H9 (cell line): ENCODE measurements around the gene TCF4. TPM values are rescaled to one million over a fixed set of nuclear protein-coding genes. Genes with fewer than 3 reads are reported as not detected.

Experiments
- DNase-seq: peaks from one replicate; pipeline ENCODE4 v3.0.0-alpha.2; 2017
- H2AFZ ChIP-seq: one replicate; pipeline ENCODE4 v1.6.1; 2013; ENCODE audit warnings: mild to moderate bottlenecking, low read length, control low read depth, moderate library complexity
- H2AK5ac ChIP-seq: 2 replicates; pipeline ENCODE4 v1.6.1; 2013; ENCODE audit warnings: low read length, control low read depth, mixed read lengths; ENCODE audit not compliant: insufficient read length
- H2BK120ac ChIP-seq: one replicate; pipeline ENCODE4 v1.6.1; 2013; ENCODE audit warnings: low read depth, mild to moderate bottlenecking, low read length, control low read depth, inconsistent platforms; ENCODE audit not compliant: poor library complexity, severe bottlenecking
- H2BK12ac ChIP-seq: 2 replicates; pipeline ENCODE4 v1.6.1; 2013; ENCODE audit warnings: low read length, control low read depth, mixed read lengths, low read depth; ENCODE audit not compliant: insufficient read length
- H2BK15ac ChIP-seq: 2 replicates; pipeline ENCODE4 v1.6.1; 2013; ENCODE audit warnings: low read depth, low read length, control low read depth
- H2BK20ac ChIP-seq: one replicate; pipeline ENCODE4 v1.6.1; 2013; ENCODE audit warnings: low read depth, mild to moderate bottlenecking, low read length, control low read depth, inconsistent platforms; ENCODE audit not compliant: poor library complexity, severe bottlenecking
- H2BK5ac ChIP-seq: 2 replicates; pipeline ENCODE4 v1.6.1; 2013; ENCODE audit warnings: low read length, control low read depth, mixed read lengths; ENCODE audit not compliant: insufficient read length
- H3K14ac ChIP-seq: 2 replicates; pipeline ENCODE4 v1.6.1; 2013; ENCODE audit warnings: low read length, control low read depth; ENCODE audit not compliant: insufficient read depth
- H3K18ac ChIP-seq: 2 replicates; pipeline ENCODE4 v1.6.1; 2013; ENCODE audit warnings: low read depth, mild to moderate bottlenecking, mixed read lengths, low read length, control low read depth; ENCODE audit not compliant: insufficient read length
- H3K23ac ChIP-seq: 2 replicates; pipeline ENCODE4 v1.6.1; 2013; ENCODE audit warnings: low read length, control low read depth, mixed read lengths, low read depth; ENCODE audit not compliant: insufficient read length
- H3K23me2 ChIP-seq: 2 replicates; pipeline ENCODE4 v1.6.1; 2013; ENCODE audit warnings: low read depth, mild to moderate bottlenecking, mixed read lengths, low read length, control low read depth; ENCODE audit not compliant: insufficient read length, poor library complexity, severe bottlenecking
- H3K27ac ChIP-seq: 2 replicates; pipeline ENCODE4 v1.5.1; 2013; ENCODE audit warnings: low read length, control low read depth, mixed read lengths, low read depth; ENCODE audit not compliant: insufficient read length
- H3K27me3 ChIP-seq: 2 replicates; pipeline ENCODE4 v1.6.1; 2013; ENCODE audit warnings: low read length, control low read depth, inconsistent platforms; ENCODE audit not compliant: insufficient read depth
- H3K4ac ChIP-seq: 2 replicates; pipeline ENCODE4 v1.6.1; 2013; ENCODE audit warnings: low read depth, mild to moderate bottlenecking, control low read depth, inconsistent platforms, low read length, moderate library complexity
- H3K4me1 ChIP-seq: 2 replicates; pipeline ENCODE4 v1.6.1; 2013; ENCODE audit warnings: low read length, control low read depth, inconsistent platforms; ENCODE audit not compliant: insufficient read depth
- H3K4me2 ChIP-seq: 2 replicates; pipeline ENCODE4 v1.6.1; 2013; ENCODE audit warnings: low read length, control low read depth, mixed read lengths; ENCODE audit not compliant: insufficient read length, insufficient read depth
- H3K56ac ChIP-seq: 2 replicates; pipeline ENCODE4 v1.6.1; 2013; ENCODE audit warnings: low read depth, mild to moderate bottlenecking, mixed read lengths, low read length, control low read depth; ENCODE audit not compliant: insufficient read length
- H3K79me1 ChIP-seq: 2 replicates; pipeline ENCODE4 v1.6.1; 2013; ENCODE audit warnings: low read depth, mild to moderate bottlenecking, moderate library complexity, low read length, control low read depth, inconsistent platforms; ENCODE audit not compliant: insufficient read depth, poor library complexity, severe bottlenecking
- H3K79me2 ChIP-seq: 2 replicates; pipeline ENCODE4 v1.6.1; 2013; ENCODE audit warnings: low read length, control low read depth, inconsistent platforms; ENCODE audit not compliant: insufficient read depth
- H3K9ac ChIP-seq: 2 replicates; pipeline ENCODE4 v1.6.1; 2013; ENCODE audit warnings: low read length, control low read depth, mixed read lengths; ENCODE audit not compliant: insufficient read length; ENCODE audit errors: extremely low read depth
- H3K9me3 ChIP-seq: one replicate; pipeline ENCODE4 v1.6.1; 2013; ENCODE audit warnings: low read depth, low read length, inconsistent platforms; ENCODE audit not compliant: control insufficient read depth
- H3T11ph ChIP-seq: one replicate; pipeline ENCODE4 v1.6.1; 2013; ENCODE audit warnings: mild to moderate bottlenecking, low read length, control low read depth, inconsistent platforms
- H4K20me1 ChIP-seq: one replicate; pipeline ENCODE4 v1.6.1; 2013; ENCODE audit not compliant: control insufficient read depth, insufficient read length, insufficient read depth
- H4K5ac ChIP-seq: 2 replicates; pipeline ENCODE4 v1.6.1; 2013; ENCODE audit warnings: low read depth, mild to moderate bottlenecking, mixed read lengths, low read length, control low read depth; ENCODE audit not compliant: insufficient read length
- H4K8ac ChIP-seq: replicated peaks from 2 replicates; pipeline ENCODE4 v1.6.1; 2013; ENCODE audit warnings: low read length, control low read depth, mixed read lengths, low read depth; ENCODE audit not compliant: insufficient read length
- H4K91ac ChIP-seq: 2 replicates; pipeline ENCODE4 v1.6.1; 2013; ENCODE audit warnings: low read depth, mild to moderate bottlenecking, moderate library complexity, mixed read lengths, low read length, control low read depth; ENCODE audit not compliant: insufficient read length
- H3K27ac Mint-ChIP-seq, 3 experiments: 2 replicates in 2 of 3; 3 replicates in 1 of 3; pipeline ENCODE4 v1.8.0; 2020 to 2021; ENCODE audit warnings: mixed read lengths in 3 of 3, mild to moderate bottlenecking in 1 of 3, moderate library complexity in 1 of 3
- H3K27me3 Mint-ChIP-seq: 2 replicates; pipeline ENCODE4 v1.8.0; 2021; ENCODE audit warnings: low read depth, mild to moderate bottlenecking, moderate library complexity, mixed read lengths
- H3K36me3 Mint-ChIP-seq, 3 experiments: 2 replicates in 2 of 3; 3 replicates in 1 of 3; pipeline ENCODE4 v1.8.0; 2020 to 2021; ENCODE audit warnings: low read depth in 3 of 3, mixed read lengths in 3 of 3; ENCODE audit not compliant: insufficient read depth in 1 of 3
- H3K4me1 Mint-ChIP-seq, 2 experiments: 2 replicates each; pipeline ENCODE4 v1.8.0; 2020; ENCODE audit warnings: mixed read lengths in 2 of 2
- H3K4me3 Mint-ChIP-seq, 2 experiments: 2 replicates in 1 of 2; 3 replicates in 1 of 2; pipeline ENCODE4 v1.8.0; 2020 to 2021; ENCODE audit warnings: mild to moderate bottlenecking in 2 of 2, mixed read lengths in 2 of 2, moderate library complexity in 1 of 2
- H3K9me3 Mint-ChIP-seq, 2 experiments: 2 replicates in 1 of 2; 3 replicates in 1 of 2; pipeline ENCODE4 v1.8.0; 2020; ENCODE audit warnings: mild to moderate bottlenecking in 2 of 2, mixed read lengths in 2 of 2, moderate library complexity in 1 of 2
- WGBS: extraction: QIAGEN DNeasy Blood & Tissue Kit; methylation state at CpG from one replicate; pipeline ENCODE4 v1.1.7; 2013; ENCODE audit warnings: missing lambda C conversion rate, low lambda C conversion rate, mixed read lengths; ENCODE audit not compliant: insufficient read length; ENCODE audit errors: extremely low coverage; 5-methylcytosine and 5-hydroxymethylcytosine counted together
- total RNA-seq: library from RNA; stranded (reverse); gene quantifications from 2 replicates; pipeline ENCODE4 v1.2.1, GENCODE V29; 2021
- TF ChIP-seq, protein P1 (sequence below): fragments of 200-600 bp; sonication (generic); conservative IDR thresholded peaks from 3 replicates; pipeline ENCODE4 v1.8.0; 2021; ENCODE audit warnings: antibody characterized with exemption, mild to moderate bottlenecking

The TCF4 gene
- total RNA-seq, 1 experiment from 2014 or later: 99.4 TPM

DNA sequence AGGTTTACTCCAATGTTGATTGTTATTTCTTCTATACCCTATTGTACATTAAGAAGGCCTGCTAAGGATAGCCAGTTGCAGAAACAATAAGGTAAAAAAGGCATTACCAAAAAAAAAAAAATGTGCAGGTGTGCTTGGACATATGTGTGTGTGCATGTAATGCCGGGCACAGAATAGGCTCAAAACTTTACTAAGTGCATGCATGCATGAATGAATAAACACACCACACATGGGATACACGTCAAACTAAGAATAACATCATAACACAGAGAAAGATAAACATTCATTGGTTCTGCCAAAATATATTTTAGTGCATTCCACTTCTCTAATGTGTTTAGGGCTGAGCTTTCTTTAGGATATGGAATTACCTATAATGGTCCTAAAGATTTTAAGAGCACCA, 298.2 kb downstream of the TCF4 start:
- DNase-seq: no peak
- H3K18ac ChIP-seq: no peak overlapping the region
- H2BK5ac ChIP-seq: no peak overlapping the region
- no peak overlapping the region for H4K8ac ChIP-seq
- Mint-ChIP-seq H3K9me3 (no peaks in the 10 kb centered on the region), H3K36me3 (no peaks in the 10 kb centered on the region; a peak in 2 of 7 replicates), H3K4me1 (peaks cover 22 to 31% of the 10 kb centered on the region in 2 experiments), H3K4me3 (no peak overlapping the region), H3K27me3 (no peaks in the 10 kb centered on the region), H3K27ac (no peak overlapping the region)
- H2BK15ac ChIP-seq: no peak overlapping the region
- H2BK20ac ChIP-seq: no peak overlapping the region
- no peaks in the 10 kb centered on the region for H3K27me3 ChIP-seq
- no peak overlapping the region for H3K27ac ChIP-seq
- no peak overlapping the region for H2AK5ac ChIP-seq
- H3K79me1 ChIP-seq: peaks cover 2% of the 10 kb centered on the region
- H3K79me2 ChIP-seq: no peaks in the 10 kb centered on the region; the same call in 1 of the 2 replicates
- H3K4me2 ChIP-seq: no peak overlapping the region
- H3K9ac ChIP-seq: no peak overlapping the region
- no CpG with 5 or more reads among the region's 2 CpGs for WGBS
- H3T11ph ChIP-seq: no peak overlapping the region
- H3K14ac ChIP-seq: no peak overlapping the region
- H2AFZ ChIP-seq: no peak overlapping the region
- no peaks in the 10 kb centered on the region for H3K4me1 ChIP-seq
- H3K23ac ChIP-seq: no peak overlapping the region
- H3K4ac ChIP-seq: no peak overlapping the region
- no peak overlapping the region for H4K91ac ChIP-seq
- H3K9me3 ChIP-seq: no peaks in the 10 kb centered on the region
- no peaks in the 10 kb centered on the region for H4K20me1 ChIP-seq
- TF ChIP-seq, protein P1, sequence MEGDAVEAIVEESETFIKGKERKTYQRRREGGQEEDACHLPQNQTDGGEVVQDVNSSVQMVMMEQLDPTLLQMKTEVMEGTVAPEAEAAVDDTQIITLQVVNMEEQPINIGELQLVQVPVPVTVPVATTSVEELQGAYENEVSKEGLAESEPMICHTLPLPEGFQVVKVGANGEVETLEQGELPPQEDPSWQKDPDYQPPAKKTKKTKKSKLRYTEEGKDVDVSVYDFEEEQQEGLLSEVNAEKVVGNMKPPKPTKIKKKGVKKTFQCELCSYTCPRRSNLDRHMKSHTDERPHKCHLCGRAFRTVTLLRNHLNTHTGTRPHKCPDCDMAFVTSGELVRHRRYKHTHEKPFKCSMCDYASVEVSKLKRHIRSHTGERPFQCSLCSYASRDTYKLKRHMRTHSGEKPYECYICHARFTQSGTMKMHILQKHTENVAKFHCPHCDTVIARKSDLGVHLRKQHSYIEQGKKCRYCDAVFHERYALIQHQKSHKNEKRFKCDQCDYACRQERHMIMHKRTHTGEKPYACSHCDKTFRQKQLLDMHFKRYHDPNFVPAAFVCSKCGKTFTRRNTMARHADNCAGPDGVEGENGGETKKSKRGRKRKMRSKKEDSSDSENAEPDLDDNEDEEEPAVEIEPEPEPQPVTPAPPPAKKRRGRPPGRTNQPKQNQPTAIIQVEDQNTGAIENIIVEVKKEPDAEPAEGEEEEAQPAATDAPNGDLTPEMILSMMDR: no peak
- H3K56ac ChIP-seq: no peak overlapping the region
- no peak overlapping the region for H4K5ac ChIP-seq
- no peak overlapping the region for H2BK120ac ChIP-seq
- no peaks in the 10 kb centered on the region for H3K23me2 ChIP-seq
- no peak overlapping the region for H2BK12ac ChIP-seq
